ENCODE results near the gene PRMT5.

DNA sequence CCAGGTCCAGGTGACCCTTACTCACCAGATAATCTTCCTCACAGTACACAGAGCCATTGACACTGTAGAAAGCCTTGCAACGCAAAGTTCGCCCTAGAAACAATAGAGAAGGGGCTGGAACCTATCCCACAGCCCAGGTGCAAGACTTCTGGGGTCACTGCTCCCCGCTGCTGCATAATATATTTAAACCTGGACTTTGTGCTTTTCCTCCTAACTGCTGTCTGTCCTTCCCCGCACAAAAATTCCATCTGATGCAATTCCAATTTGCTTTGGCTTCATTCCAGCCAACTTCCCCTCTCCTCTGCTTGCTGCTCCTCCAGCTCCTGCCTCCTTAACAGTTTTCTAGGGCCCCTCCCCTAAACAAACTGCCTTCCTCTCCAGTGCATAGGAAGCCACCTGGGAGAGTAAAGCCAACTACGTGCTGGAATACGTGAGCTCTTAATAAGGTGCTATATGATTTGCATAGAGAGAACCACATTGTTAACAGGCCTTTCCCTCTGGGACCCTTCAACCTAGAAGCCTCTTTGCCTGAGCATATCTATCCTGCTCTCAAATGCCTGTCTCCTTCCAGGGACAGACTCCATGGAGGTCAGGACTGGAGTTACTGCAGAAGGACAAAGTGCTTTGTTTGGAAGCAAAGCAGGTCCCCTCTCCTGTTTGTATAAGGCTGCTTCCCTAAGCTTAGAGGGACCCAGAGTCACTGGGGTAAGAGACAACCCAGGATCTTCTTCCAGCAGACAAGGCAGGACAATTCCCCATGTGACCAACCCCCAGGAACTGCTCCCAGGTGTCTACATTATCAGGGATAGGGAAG is 47.7 kb upstream of the PRMT5 start:
- TF ChIP-seq, protein P1, sequence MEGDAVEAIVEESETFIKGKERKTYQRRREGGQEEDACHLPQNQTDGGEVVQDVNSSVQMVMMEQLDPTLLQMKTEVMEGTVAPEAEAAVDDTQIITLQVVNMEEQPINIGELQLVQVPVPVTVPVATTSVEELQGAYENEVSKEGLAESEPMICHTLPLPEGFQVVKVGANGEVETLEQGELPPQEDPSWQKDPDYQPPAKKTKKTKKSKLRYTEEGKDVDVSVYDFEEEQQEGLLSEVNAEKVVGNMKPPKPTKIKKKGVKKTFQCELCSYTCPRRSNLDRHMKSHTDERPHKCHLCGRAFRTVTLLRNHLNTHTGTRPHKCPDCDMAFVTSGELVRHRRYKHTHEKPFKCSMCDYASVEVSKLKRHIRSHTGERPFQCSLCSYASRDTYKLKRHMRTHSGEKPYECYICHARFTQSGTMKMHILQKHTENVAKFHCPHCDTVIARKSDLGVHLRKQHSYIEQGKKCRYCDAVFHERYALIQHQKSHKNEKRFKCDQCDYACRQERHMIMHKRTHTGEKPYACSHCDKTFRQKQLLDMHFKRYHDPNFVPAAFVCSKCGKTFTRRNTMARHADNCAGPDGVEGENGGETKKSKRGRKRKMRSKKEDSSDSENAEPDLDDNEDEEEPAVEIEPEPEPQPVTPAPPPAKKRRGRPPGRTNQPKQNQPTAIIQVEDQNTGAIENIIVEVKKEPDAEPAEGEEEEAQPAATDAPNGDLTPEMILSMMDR (conservative IDR thresholded peaks at IDR 0.05): no peak
- TF ChIP-seq ZFX (IDR thresholded peaks at IDR 0.05): no peak
